Left ventricle myocardium inferior (tissue), 1 donor: ENCODE measurements around the gene NR6A1. TPM values are rescaled to one million over a fixed set of nuclear protein-coding genes. Genes with fewer than 3 reads are reported as not detected.
A peak's percentile ranks its signal among the peaks of the same experiment; 100 is the strongest.

Experiments used
- DNase-seq: peaks from one replicate; pipeline ENCODE4 v3.0.0-alpha.2; 2020
- H3K27ac ChIP-seq: fragments of 200-600 bp; replicated peaks from 2 replicates; pipeline ENCODE4 v1.8.0; 2021
- H3K27me3 ChIP-seq: fragments of 200-600 bp; 2 replicates; pipeline ENCODE4 v1.8.0; 2021; ENCODE audit warnings: low read depth
- H3K36me3 ChIP-seq: fragments of 200-600 bp; 2 replicates; pipeline ENCODE4 v1.8.0; 2021
- H3K4me1 ChIP-seq: fragments of 200-600 bp; 2 replicates; pipeline ENCODE4 v1.8.0; 2021
- H3K4me3 ChIP-seq: fragments of 200-600 bp; 2 replicates; pipeline ENCODE4 v1.8.0; 2021; ENCODE audit warnings: mild to moderate bottlenecking, moderate library complexity
- H3K9me3 ChIP-seq: fragments of 200-600 bp; replicated peaks from 2 replicates; pipeline ENCODE4 v1.8.0; 2021
- CTCF ChIP-seq: fragments of 200-600 bp; IDR thresholded peaks from 2 replicates; pipeline ENCODE4 v1.8.0; 2021; ENCODE audit warnings: antibody characterized with exemption, mild to moderate bottlenecking, borderline replicate concordance
- intact Hi-C: fragments of 100-400 bp; cut with micrococcal nuclease; formaldehyde crosslinking; loops from one replicate; pipeline ENCODE4 v1.11.0; 2022
- total RNA-seq: library from RNA; stranded (reverse); fragmentation: NEBNext Ultra II Directional; extraction: Animal tissue kit (Norgen Biotek cat#: 25700); gene quantifications from one replicate; pipeline ENCODE4 v1.2.1, GENCODE V29; 2021
- donor health status: DM: no; HTN: yes; CAD: no; lungs with severe emphysema.

Gene NR6A1
- total RNA-seq, 1 donor from 2014 or later = 1.0 TPM

- no peaks in the 10 kb centered on the region for H3K36me3 ChIP-seq
- H3K4me1 ChIP-seq = no peaks in the 10 kb centered on the region
- intact Hi-C loops = no loop called here
- H3K27ac ChIP-seq = no peak overlapping the region
- DNase-seq = no peak
- no peak for TF ChIP-seq CTCF
- H3K27me3 ChIP-seq = peaks cover 21% of the 10 kb centered on the region
- H3K4me3 ChIP-seq = peak overlapping the region; percentile 2
- H3K9me3 ChIP-seq = no peaks in the 10 kb centered on the region
These were observed 13.1 kb downstream of the NR6A1 start for GRCh38 chr9:124758061-124758460.

GRCh38 chr9:124757616-124758015, 13.5 kb downstream of the NR6A1 start:
- no peaks in the 10 kb centered on the region for H3K36me3 ChIP-seq
- no peak overlapping the region for H3K27ac ChIP-seq
- DNase-seq = no peak
- H3K27me3 ChIP-seq = peaks cover 17% of the 10 kb centered on the region
- H3K9me3 ChIP-seq = no peaks in the 10 kb centered on the region
- no peak for TF ChIP-seq CTCF
- peak overlapping the region; percentile 2 for H3K4me3 ChIP-seq
- intact Hi-C loops = no loop called here
- no peaks in the 10 kb centered on the region for H3K4me1 ChIP-seq

GRCh38 chr9:124756011-124756410, 15.1 kb downstream of the NR6A1 start:
- no peak for TF ChIP-seq CTCF
- Histone ChIP-seq H3K27ac (no peak overlapping the region), H3K4me1 (no peaks in the 10 kb centered on the region), H3K36me3 (no peaks in the 10 kb centered on the region), H3K4me3 (no peak overlapping the region), H3K27me3 (peaks cover 17% of the 10 kb centered on the region), H3K9me3 (no peaks in the 10 kb centered on the region)
- intact Hi-C loops = no loop called here
- no peak for DNase-seq

GRCh38 chr9:124755061-124755460, 16.1 kb downstream of the NR6A1 start:
- Histone ChIP-seq H3K36me3 (no peaks in the 10 kb centered on the region), H3K9me3 (no peaks in the 10 kb centered on the region), H3K4me1 (no peaks in the 10 kb centered on the region), H3K27ac (no peak overlapping the region), H3K4me3 (no peak overlapping the region), H3K27me3 (peaks cover 17% of the 10 kb centered on the region)
- TF ChIP-seq CTCF = no peak
- no peak for DNase-seq
- intact Hi-C loops = no loop called here

- no peak overlapping the region for H3K4me3 ChIP-seq
- no peaks in the 10 kb centered on the region for H3K9me3 ChIP-seq
- no peaks in the 10 kb centered on the region for H3K4me1 ChIP-seq
- no peak for DNase-seq
- intact Hi-C loops = no loop called here
- no peak overlapping the region for H3K27ac ChIP-seq
- TF ChIP-seq CTCF = peak; percentile 23
- H3K36me3 ChIP-seq = no peaks in the 10 kb centered on the region
- peaks cover 17% of the 10 kb centered on the region for H3K27me3 ChIP-seq
These were observed 16.8 kb downstream of the NR6A1 start for GRCh38 chr9:124754289-124754688.

- DNase-seq = no peak
- intact Hi-C loops = no loop called here
- no peaks in the 10 kb centered on the region for H3K9me3 ChIP-seq
These were observed 18.1 kb downstream of the NR6A1 start for GRCh38 chr9:124752967-124753366.

More at GRCh38 chr9:124752967-124753366, 18.1 kb downstream of the NR6A1 start:
- no peak overlapping the region for H3K27ac ChIP-seq
- H3K4me1 ChIP-seq = no peaks in the 10 kb centered on the region
- TF ChIP-seq CTCF = no peak
- no peak overlapping the region for H3K4me3 ChIP-seq
- H3K36me3 ChIP-seq = no peaks in the 10 kb centered on the region
- peaks cover 17% of the 10 kb centered on the region for H3K27me3 ChIP-seq
